NCI-H748 (cell line): Measurements from ENCODE around the gene TTLL11.

Experiments
- DNase-seq: peaks from one replicate; lab custom pipeline; 2025; ENCODE audit not compliant: unreplicated experiment; lab: John Stamatoyannopoulos, UW

TTLL11 gene

DNA sequence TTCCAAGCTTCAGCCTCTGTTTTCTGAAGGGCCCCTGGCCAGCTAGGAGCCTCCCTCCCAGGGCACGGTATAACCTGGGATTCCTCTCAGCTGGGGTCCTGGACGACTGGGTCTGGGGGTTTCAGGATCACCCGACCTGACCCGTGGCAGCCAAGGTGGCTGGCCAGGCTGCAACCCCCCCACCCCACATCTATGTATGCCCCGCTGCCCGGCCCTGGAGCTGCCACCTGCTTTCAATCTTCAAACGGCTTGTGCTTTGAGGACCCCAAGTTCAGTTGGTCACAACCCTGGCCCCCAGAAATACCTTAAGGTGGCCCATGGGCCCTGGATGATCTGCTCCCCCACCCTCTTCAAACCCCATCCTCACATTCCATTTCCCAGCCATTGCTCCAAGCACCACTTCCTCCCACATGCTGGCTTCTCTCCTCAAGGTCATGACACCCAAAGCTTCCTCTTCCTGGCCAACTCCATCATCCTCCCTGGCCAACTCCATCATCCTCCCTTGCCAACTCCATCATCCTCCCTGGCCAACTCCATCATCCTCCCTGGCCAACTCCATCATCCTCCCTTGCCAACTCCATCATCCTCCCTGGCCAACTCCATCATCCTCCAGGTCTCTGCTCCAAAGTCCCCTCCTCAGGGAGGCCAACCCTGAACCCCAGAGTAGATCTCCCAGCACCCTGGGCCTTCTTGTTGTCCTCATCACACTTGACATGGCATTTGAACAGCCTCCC is 17.2 kb upstream of the TTLL11 start:
- DNase-seq: no peak

DNA sequence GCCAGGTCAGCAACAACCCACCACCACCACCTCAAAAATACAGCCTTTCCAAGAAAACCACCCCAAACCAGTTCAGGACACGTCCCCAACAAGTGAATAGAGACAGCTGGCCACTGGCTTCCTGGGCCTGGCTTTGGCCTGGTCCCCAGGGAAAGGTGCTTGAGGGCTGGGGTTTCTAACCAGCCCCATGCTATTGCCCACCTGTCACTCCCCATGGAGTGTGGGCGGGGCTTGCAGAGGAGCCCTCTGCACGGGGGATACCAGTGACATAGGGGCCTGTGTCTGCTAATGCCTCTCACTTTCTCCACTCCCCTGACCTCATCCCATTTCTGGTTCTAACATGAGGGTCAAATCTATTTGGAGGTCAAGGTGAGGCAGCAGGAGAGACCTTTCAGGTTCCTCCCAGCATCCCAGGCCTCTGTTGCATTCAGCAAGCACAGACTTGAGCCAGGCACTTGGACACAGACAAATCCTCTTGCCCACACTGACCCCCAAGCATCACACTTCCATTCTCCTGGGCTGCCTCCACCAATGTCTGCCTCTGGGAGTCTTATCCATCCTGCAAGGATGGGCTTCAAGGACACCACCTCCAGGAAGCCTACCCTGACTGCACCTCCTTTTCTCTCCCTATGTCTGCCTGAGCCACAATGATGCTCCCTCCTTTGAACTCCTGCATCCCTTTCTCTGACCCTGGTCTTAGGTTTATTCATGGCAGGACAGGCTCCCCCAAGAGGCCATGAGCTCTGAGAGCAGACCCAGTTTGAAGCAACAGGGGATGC is 16.1 kb upstream of the TTLL11 start:
- no peak for DNase-seq

DNA sequence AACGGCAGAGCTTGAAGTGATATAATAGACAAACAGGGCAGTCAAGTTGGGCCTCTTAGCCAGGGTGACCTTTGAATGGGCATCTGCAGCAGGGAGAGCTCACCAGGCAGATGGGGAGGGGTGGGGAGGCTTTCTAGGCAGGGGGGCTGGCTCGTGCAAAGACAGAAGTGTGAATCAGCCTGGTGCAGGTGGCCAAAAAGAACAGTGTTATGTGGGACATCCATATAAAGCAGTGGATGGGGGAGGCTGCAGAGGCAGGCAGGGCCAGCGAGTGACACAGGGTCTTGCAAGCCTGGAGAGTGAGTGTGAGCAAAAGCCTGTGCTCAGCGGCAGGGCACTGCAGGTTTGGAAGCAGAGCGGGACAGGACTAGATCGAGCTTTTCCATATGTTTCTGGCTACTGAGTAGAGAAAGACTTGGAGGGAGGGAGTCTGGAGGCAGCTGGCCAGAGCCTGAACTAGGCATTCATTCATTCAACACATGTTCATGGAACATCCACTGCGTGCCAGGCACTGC is 14.2 kb upstream of the TTLL11 start:
- no peak for DNase-seq

DNA sequence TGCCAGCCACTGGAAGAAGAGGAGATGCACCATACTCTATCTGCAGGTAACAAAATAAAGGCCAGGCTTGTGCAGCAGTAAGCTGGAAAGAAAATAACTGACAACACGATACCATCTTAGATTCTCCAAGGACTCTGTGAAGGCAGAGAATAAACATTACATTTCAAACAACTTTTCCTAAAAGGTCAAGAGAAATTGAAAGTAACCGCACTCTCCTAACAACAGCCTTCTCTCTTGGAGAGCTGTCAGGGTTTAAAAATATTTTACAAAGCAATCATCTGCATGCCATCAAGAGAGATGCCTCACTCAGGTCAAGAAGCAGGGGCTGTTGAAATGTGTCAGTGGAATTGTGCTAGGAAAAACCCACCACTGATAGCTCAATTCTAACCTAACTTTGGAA is 13.5 kb upstream of the TTLL11 start:
- DNase-seq: no peak

DNA sequence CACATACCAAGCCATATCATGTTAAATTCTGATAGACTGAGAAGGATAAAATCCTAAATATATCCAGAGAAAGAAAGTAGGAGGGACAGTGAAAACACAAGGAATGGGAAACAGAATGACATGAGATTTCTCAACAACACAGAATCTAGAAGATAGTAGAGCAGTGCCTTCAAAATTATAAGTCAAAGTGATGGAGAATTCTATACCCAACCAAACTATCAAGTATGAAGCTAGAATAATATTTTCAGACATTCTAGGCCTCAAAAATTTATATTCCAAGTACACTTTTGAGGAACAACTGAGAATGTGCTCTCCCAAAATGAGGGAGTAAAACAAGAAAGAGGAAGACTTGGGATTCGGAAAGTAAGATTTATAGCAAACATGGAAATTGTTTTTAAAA is 10.9 kb upstream of the TTLL11 start:
- DNase-seq: no peak

DNA sequence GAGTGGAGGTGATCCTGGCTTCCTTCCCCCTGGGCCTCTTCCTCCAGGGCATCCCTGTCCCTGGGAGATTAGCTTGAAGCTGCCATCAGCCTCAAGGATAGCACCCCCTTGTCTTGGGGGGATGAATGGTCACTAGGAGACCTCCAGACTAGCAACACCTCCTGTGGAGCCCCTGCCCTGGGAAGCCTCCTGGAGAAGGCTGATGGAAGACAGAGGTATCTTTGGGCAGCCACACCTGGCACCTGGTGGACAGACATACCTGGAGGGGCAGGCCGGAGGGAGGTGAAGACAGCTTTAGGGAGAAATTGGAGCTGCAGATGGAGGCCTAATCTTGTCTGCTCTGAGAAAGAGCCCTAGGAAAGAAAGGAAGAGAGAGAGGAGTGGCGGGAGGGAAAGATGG is 9.0 kb upstream of the TTLL11 start:
- no peak for DNase-seq

DNA sequence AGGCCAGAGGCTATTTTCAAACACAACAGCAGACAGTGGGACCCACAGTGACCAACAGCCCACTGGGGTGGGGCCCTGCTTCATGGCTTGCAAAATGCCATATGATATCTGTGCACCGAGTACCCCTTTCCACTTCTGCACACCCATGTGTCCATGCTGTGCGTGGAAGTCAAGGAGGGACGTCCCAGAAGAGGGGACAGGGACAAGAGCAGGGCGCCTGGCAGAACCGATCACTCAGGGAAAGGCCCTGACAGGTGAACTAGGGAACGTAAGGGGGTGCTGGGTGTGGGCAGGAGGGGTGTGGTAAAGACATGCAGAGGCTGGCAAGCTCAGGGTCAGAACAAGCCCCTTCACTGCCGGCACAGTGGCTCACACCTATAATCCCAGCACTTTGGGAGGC is 7.6 kb upstream of the TTLL11 start:
- no peak for DNase-seq

DNA sequence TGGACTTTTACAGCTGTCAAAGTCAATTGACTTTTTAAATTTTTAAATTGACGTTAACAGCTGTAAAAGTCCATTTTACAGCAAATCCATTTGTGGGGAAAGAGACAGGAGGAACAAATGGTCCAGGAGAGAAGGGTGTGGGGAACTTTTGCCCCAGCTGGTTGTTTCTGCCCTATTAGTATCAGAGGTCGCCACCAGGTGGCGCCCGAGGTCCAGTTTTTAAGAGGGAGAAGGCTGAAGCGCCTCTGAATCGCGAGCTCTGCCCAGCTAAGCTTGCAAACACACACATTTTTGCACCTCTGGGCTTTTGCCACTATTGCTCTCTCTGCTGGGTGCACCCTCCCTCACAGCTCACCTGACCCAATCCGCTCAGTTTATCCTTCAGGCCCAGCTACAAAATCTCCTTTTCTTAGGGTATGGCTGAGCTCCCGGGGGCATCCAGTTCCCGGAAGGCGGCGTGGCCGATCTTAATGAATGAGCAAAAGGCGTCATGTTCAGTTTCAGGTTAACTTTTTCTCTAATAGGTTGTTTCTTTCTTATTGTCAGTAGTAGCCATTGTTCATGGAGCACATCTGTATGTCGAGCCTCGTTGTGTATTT is 6.3 kb upstream of the TTLL11 start:
- peak; percentile 79 for DNase-seq

DNA sequence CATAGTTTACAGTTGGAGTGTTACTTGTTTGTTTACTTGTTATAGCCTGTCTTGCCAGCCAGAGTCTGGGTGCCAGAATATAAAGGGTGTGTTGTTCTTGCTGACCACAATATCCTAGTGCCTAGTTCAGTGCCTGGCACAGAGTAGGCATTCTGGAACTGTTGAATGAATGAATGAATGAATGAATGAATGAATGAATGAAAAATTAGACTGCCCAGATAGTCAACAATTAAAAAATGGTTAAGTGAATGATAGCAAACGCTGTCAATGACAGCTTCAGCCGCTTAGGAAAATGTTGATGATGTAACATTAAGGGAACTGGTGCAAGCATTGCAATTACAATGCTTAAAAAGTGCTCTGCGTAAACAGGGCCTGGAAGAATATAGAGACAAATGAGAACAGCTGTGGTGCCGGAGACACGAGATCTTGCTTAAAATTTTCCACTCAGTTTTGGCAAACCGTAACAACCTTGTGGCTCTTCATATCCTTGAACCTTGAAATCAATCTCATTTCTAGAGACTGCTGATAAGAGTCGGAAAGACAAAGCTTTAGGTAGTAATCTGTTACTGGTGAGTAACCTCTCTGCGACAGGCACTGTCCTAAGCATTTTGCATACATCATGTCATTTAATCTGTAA is 4.7 kb upstream of the TTLL11 start:
- no peak for DNase-seq

DNA sequence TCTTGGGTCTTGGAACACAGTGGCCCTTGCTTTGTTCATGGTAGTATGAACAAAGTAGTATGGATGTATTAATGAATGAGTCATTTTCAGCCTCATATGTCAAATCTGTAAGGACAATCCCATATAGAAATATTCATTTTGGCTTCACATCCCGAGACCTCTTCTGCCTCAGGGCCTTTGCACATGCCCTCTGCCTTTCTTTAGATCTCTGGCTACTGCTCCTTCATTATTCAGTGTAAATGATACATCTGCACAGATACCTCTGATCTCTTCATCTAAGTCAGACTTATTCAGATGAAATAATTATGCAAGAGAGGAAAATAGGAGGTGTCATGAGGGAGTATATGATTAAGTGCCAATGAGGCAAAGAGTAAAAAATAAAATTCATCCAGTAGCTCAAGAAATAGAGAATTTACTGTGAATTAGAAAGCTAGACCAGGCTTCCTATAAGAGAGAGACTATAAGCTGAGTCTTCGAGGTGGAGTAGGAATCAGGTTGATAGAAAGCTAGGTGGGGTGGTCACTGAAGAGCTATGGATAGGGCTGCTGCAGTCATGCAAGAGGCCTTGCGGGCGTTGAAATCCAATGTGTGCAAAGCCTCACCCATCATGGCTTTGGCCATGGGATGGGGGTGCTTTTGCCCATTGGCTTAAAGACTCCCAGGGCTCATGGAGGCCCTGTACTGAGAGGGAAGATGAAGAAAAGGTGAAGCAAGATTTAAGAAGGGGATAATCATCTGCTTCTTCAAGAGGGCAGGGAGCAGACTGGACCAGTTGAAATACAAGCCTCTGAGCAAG is 3.7 kb upstream of the TTLL11 start:
- DNase-seq: no peak

DNA sequence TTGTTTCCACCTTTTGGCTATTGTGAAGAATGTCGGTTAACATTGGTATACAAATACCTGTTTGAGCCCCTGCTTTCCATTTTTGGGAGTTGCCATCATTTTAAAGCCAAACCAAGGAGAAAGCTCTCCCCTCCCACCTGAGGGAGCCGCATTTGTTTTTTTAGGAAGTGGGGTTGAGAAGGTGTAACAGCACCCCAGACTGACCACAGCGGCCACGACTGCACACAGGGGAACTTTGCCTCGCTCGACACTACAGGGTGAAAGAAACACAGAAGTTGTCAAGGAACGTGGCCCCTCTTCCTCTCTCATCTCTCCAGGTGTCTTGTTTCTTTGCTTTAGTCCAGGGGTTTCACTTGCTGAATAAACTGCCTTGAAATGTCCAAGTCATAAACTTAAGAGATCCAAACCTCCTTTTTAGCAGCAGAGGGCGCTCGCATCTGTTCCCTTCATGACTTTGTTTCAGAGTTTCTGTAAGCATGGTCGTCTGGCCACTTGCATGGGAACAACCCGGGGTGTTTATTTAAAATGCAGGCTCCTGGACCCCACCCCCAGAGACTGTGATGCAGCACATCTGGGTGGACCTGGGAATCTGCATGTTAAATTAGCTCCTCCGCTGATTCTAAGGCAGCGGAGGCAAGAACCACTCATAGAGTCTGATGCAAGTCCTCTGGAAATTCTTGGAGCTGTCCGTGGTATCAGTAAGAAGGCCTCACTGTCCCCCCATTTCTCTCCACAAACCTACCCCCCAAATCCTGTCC is 2.1 kb upstream of the TTLL11 start:
- peak; percentile 70 for DNase-seq

DNA sequence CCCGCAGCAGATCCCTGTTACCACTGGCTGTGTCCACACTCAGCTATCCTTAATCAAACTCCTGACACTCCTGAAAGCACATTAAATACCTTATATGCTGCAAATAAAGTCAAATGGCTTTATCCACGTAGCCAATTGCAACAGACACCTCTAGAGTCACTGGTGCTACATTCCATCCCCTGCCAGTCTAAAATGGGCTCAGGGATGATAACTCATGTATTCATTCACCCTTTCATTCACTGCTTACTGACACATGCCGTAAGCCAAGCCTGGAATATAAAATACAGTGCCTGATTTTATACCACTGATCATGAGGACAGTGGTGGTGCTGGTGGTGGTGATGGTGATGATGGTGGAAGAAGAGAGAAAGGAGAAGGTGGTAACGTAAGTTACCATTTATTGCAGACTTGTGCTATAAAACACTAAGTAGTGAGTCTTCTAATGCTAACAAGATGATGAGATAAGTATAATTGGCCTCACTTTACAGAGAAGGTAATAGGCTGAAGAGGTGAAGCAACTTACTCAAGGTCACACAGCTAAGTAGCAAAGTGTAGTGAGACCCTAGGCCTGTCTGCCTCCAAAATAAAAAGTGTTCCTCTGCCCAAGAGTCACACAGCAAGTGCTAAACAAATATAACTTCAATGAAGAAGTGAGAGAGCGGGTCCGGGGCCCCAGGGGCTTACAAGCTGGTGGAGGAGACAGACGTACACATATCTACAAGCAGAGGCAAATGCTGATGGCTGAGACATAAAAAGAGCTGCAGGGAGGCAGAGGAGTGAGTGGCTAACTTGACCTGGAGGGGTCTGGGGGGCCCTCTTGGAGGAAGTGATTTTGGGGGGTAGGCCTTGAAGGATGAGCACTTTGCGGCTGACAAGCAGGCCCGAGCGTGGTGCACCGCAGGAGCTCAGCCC is 1.2 kb downstream of the TTLL11 start:
- DNase-seq: no peak

DNA sequence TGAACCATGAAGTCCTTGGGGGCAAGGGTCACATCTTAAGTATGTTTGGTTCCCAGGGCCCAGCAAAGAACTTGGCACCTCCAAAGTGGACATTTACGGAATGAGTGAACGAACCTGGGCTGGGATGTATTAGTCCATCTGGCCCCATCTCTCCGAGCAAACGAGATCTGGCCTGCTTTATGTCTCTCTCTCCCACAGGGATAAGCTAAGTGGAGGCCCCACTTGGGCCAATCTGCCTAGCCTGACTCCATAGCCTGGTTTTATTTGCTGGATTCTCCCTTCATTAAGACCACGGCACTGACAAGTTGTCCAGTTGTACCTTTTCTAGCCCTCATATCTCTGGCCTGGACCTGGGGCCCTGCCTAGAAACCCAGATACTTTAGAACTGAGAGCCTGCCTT is 2.1 kb downstream of the TTLL11 start:
- no peak for DNase-seq

DNA sequence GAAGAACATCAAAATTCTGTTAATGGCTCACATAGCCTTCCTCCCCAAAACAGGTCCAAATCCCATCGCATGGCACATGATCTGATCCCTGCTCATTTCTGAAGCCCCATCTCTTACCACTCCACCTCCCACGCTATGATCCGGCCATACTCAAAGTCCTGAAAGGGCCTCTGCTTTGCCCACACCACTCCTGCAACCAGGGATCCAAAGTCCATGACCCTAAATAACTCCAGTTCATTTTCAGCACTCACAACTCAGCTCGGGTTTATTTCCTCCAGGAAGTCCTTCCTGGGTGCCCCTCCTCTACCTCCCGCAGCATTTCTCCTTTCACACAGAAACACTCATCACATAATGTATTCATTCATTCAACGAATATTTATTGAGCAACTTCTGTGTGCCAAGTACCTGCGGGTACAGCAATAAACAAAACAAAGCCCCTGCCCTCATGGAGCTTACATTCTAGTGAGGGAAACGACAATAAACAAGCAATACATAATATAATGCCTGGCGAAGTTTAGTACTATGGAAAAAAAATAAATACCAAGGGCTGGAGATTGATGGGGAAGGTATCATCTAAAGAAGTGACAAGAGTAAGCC is 2.7 kb downstream of the TTLL11 start:
- no peak for DNase-seq

DNA sequence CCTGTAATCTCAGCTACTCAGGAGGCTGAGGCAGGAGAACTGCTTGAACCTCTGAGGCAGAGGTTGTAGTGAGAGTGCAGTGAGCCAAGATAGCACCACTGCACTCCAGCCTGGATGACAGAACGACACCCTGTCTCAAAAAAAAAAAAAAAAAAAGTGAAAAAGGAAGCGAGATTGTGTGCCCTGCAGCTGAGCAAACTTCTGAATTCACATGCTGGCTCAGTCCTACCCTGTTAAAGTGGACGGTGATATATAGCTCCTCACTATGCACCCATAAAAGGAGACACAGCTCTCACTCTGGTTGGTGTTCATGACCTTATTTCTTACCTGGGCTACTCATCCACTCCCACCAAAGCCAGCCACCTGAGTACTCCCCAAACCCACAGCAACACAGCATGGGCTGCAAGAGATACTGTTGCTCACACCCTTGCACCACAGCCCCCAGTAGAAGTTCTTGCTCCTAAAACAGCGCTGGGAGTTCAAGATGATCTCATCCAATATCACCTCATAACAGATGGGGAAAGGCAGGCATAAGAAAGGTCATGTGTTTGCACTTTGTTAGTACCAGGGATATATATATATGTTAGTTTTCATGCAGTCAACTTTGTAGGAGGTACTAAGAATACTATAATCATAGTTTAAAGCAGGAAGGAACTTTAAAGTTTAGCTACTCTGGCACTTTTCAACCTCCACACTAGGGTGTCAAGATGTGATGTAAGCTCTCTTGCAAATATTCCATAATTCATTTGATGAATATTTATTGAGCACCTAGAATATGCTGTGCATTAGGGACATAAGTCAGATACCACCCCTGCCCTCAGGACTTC is 4.0 kb downstream of the TTLL11 start:
- DNase-seq: no peak

DNA sequence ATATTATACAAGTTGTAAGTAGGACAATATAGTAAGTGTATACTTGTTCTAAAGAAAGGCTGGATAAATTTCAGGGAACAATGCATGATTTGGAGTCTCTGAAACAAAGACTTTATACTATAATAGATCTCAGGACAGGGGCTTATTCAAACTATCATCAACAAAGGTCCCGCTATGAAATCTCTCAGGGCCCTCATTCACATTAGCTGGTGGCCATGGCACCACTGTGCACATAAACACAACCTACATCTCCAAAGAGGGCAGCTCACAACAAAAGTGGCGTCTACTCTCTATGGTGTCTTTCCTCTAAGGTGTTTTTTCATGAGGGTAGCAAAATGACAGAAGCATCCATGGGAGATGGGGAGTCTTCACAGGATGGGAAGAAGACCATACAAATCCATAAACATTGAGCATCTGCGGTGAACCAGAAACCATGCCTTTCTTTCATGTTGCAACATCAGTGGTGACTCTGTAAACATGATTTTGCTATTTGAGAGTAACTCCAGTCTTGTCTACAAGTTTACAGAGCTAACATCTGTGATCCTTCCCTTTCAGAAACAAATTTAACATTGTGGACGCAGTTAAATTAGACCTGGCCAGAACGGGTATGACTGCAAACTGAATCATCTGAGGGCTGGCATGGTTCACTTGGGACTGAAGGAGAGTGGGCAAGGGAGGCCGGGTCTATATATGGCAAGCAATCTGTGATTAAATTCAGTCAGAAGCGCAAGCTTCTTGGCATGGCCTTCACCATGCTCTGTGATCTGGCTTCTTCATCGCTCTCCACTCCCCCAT is 5.5 kb downstream of the TTLL11 start:
- DNase-seq: no peak

DNA sequence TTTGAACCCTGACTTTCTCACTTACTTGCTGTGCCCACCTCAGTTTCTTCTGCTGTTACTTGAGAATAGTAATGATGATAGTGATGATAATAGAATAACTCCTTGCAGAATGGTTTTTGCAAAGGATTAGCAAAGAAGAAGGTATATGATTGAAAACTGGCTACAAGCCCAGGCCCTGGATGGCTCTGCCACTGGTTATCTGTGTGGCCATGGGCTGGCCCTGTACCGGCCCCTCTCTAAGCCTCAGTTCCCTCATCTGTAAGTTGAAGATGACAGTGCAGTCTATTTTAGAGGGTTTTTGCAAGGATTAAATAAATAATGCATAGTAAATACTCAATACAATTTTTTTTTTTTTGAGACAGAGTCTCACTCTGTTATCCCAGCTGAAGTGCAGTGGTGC is 6.2 kb downstream of the TTLL11 start:
- no peak for DNase-seq
